IgD-negative memory B cell (primary cell): ENCODE measurements around the gene SMIM32. TPM values are rescaled to one million over a fixed set of nuclear protein-coding genes. Genes with fewer than 3 reads are reported as not detected.

ENCODE experiments used
- H3K27ac Mint-ChIP-seq, 3 donors: one replicate each; pipeline ENCODE4 v1.8.0; 2020 to 2022; ENCODE audit warnings: mild to moderate bottlenecking in 3 of 3, mixed read lengths in 3 of 3, moderate library complexity in 1 of 3
- H3K27me3 Mint-ChIP-seq: one replicate; pipeline ENCODE4 v1.8.0; 2021; ENCODE audit warnings: mixed read lengths
- H3K36me3 Mint-ChIP-seq: one replicate; pipeline ENCODE4 v1.8.0; 2020; ENCODE audit warnings: mild to moderate bottlenecking, mixed read lengths
- H3K4me1 Mint-ChIP-seq, 3 donors: one replicate each; pipeline ENCODE4 v1.8.0; 2020 to 2022; ENCODE audit warnings: mixed read lengths in 3 of 3, mild to moderate bottlenecking in 1 of 3
- H3K4me3 Mint-ChIP-seq, 4 donors: one replicate each; pipeline ENCODE4 v1.8.0; 2020 to 2022; ENCODE audit warnings: mild to moderate bottlenecking in 4 of 4, mixed read lengths in 4 of 4, moderate library complexity in 3 of 4
- H3K9me3 Mint-ChIP-seq, 3 donors: one replicate each; pipeline ENCODE4 v1.8.0; 2020 to 2021; ENCODE audit warnings: mixed read lengths in 3 of 3, mild to moderate bottlenecking in 1 of 3
- polyA plus RNA-seq: library from polyadenylated mRNA; unstranded; fragments of 300-500 nt; fragmentation: Illumina TruSeq; gene quantifications from one replicate; pipeline ENCODE4 v1.2.3, GENCODE V29; 2021

Gene SMIM32
- polyA plus RNA-seq, 1 donor from 2014 or later, result not detected

DNA sequence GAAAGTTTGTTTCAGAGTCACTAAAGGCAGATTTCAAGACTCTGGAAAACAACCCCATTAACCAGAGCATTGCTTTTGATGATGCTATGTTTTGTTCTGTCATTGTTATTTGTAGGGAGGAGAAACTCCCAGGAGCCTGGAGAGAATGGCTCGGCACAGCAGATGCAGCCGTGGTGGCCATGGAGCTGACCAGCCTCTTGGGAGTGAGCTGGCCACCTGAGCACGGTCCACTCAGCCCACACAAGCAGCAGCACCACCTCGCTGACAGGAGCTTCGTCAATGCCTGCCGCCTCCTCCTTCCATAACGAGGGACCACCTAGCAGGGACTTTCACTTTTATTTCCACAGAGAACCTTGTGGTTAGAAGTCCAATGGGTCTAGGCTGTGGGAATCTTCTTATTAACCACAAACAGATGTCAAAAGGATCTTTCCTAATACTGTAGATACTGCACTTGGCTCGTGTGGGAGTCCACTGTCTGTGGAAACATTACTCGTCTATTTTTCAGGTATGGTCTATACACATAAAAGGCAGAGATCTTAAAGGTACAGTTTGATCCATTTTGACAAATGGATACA lies 21.0 kb upstream of the SMIM32 start:
- Mint-ChIP-seq H3K36me3 (no peaks in the 10 kb centered on the region), H3K27ac (no peak overlapping the region), H3K4me3 (no peak overlapping the region), H3K4me1 (no peaks in the 10 kb centered on the region), H3K9me3 (no peaks in the 10 kb centered on the region), H3K27me3 (peaks cover 29% of the 10 kb centered on the region)

GRCh38 chr5:136212252-136212721 lies 19.3 kb upstream of the SMIM32 start:
- Mint-ChIP-seq H3K36me3 (no peaks in the 10 kb centered on the region), H3K9me3 (no peaks in the 10 kb centered on the region), H3K27ac (no peak overlapping the region), H3K4me3 (no peak overlapping the region), H3K27me3 (peaks cover 29% of the 10 kb centered on the region), H3K4me1 (no peaks in the 10 kb centered on the region)

- no peak overlapping the region for H3K27ac Mint-ChIP-seq
- H3K9me3 Mint-ChIP-seq, result no peaks in the 10 kb centered on the region
- H3K4me1 Mint-ChIP-seq, result no peaks in the 10 kb centered on the region
- peaks cover 25% of the 10 kb centered on the region for H3K27me3 Mint-ChIP-seq
- H3K36me3 Mint-ChIP-seq, result no peaks in the 10 kb centered on the region
- no peak overlapping the region for H3K4me3 Mint-ChIP-seq
Measured at GRCh38 chr5:136211282-136212040, 18.5 kb upstream of the SMIM32 start.

- Mint-ChIP-seq H3K4me1 (no peaks in the 10 kb centered on the region), H3K27ac (no peak overlapping the region), H3K9me3 (no peaks in the 10 kb centered on the region), H3K4me3 (no peak overlapping the region), H3K36me3 (no peaks in the 10 kb centered on the region), H3K27me3 (peaks cover 23% of the 10 kb centered on the region)
Measured at GRCh38 chr5:136210259-136210658, 17.3 kb upstream of the SMIM32 start.

- Mint-ChIP-seq H3K4me3 (no peak overlapping the region), H3K9me3 (no peaks in the 10 kb centered on the region), H3K36me3 (no peaks in the 10 kb centered on the region), H3K4me1 (peaks cover 0 to 1% (median 0%) of the 10 kb centered on the region in 3 donors), H3K27me3 (peaks cover 23% of the 10 kb centered on the region), H3K27ac (no peak overlapping the region)
Measured at GRCh38 chr5:136209346-136209910, 16.5 kb upstream of the SMIM32 start.

GRCh38 chr5:136208916-136209315 lies 16.0 kb upstream of the SMIM32 start:
- H3K36me3 Mint-ChIP-seq, result no peaks in the 10 kb centered on the region
- H3K9me3 Mint-ChIP-seq, result no peaks in the 10 kb centered on the region
- no peak overlapping the region for H3K27ac Mint-ChIP-seq
- H3K27me3 Mint-ChIP-seq, result peaks cover 23% of the 10 kb centered on the region
- H3K4me1 Mint-ChIP-seq, result peaks cover 0 to 1% (median 0%) of the 10 kb centered on the region in 3 donors
- H3K4me3 Mint-ChIP-seq, result no peak overlapping the region

DNA sequence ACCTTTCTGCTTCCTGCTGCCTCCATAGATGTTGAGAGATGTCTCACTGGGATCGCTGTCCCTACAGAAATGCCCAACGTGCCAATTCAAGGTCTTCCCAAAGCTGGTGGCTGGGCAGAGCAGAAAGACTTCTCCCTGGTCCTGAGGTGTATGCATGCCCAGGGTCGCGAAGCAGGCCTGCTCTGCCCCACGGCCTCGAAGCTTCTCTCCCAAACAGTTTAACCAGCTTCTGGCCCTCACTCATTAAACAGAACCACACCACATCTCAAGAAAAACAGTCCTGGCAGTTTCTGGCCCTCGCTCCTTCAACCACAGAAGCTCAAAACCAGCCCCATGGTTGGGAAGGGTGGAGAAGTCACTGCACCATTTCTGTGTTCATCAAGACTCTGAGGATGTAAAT lies 14.7 kb upstream of the SMIM32 start:
- Mint-ChIP-seq H3K4me3 (no peak overlapping the region), H3K9me3 (no peaks in the 10 kb centered on the region), H3K27me3 (peaks cover 17% of the 10 kb centered on the region), H3K27ac (no peak overlapping the region), H3K36me3 (no peaks in the 10 kb centered on the region), H3K4me1 (peaks cover 0 to 1% (median 0%) of the 10 kb centered on the region in 3 donors)

- Mint-ChIP-seq H3K27me3 (peaks cover 14% of the 10 kb centered on the region), H3K36me3 (no peaks in the 10 kb centered on the region), H3K4me3 (no peak overlapping the region), H3K4me1 (peaks cover 0 to 1% (median 0%) of the 10 kb centered on the region in 3 donors), H3K27ac (no peak overlapping the region), H3K9me3 (no peaks in the 10 kb centered on the region)
Measured at GRCh38 chr5:136206361-136206760, 13.4 kb upstream of the SMIM32 start.

DNA sequence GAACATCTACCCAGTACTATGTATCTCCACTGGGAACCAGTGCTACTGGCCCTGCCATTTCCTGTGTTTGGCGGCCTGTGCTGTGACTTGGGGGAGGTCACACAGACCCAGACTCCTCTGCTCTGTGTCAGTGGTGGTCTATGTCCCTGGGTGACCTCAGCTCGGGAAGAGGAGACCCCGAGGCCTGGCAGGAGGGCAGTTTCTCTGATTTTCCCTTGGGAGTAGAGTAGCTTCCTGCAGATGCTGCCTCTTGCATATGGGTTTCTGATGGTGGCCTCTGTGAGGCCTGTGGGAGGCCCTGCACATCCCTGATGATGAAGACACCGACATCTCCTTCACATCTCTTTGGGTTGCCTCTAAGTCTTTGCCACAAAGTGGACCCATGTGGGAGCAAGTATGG lies 13.0 kb upstream of the SMIM32 start:
- Mint-ChIP-seq H3K9me3 (no peaks in the 10 kb centered on the region), H3K4me3 (no peak overlapping the region), H3K36me3 (no peaks in the 10 kb centered on the region), H3K27me3 (peaks cover 11% of the 10 kb centered on the region), H3K27ac (no peak overlapping the region), H3K4me1 (peaks cover 0 to 1% (median 0%) of the 10 kb centered on the region in 3 donors)

DNA sequence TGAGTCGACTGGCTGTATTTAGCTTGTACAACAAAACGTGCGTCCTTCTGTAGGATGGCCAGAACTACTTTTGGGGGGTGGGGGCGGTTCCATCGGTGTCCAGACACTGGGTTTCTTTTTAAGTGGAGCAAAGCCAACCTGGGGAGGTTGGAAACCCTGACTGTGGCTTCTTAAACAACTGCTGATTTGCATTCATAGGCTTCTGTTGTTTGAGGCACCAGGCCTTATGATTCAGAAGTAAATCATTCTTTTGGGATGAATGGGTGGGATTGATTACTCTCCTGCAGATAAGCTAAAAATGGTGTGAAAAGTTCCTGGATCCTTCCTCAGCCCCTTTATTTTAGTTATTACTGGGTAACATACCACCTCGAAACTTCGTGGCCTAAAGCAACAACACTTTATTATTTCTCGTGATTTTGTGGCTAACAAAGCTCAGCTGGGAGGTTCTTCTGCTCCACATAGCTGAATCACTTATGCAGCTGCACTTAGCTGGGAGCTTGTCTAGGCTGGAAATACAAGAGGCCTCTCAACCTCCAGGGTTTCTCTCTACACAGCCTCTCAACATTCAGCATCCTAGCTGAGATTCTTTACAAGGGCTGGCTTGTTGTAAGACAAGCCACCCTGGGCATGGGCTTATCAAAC lies 12.2 kb upstream of the SMIM32 start:
- no peaks in the 10 kb centered on the region for H3K36me3 Mint-ChIP-seq
- H3K4me3 Mint-ChIP-seq, result no peak overlapping the region
- H3K27me3 Mint-ChIP-seq, result peaks cover 5% of the 10 kb centered on the region
- no peaks in the 10 kb centered on the region for H3K9me3 Mint-ChIP-seq
- H3K4me1 Mint-ChIP-seq, result peaks cover 0 to 1% (median 0%) of the 10 kb centered on the region in 3 donors
- H3K27ac Mint-ChIP-seq, result no peak overlapping the region

DNA sequence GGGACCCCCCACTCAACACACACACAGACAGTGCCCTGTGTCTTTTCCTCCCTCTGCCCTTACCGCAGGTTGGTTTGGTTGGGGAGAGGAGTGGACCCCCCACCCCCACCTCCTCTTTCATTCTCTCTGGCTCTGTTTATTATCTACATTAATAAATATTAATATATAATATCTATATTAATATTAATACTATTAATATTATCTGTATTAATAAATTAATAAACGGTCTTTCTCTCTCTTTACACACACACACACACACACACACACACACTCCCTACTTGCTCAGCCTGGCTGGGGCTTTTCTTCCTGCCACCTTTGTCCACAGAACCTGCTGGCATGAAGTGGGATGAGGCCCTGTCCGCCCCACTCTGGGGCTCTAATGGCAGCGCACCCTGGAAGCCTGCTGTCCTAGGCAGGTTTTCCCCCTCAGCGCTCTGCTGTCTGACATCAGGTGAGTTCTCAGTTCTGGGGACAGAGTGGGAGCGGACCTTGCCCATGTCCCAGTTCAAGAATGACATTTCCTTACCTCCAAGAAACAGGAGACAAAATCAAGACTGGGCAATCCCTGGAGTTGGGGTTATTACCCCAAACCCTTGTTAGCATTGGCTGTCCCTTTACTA lies 10.5 kb upstream of the SMIM32 start:
- no peaks in the 10 kb centered on the region for H3K36me3 Mint-ChIP-seq
- H3K27ac Mint-ChIP-seq, result no peak overlapping the region
- H3K4me3 Mint-ChIP-seq, result no peak overlapping the region
- H3K4me1 Mint-ChIP-seq, result peaks cover 0 to 1% (median 0%) of the 10 kb centered on the region in 3 donors
- no peaks in the 10 kb centered on the region for H3K9me3 Mint-ChIP-seq
- peaks cover 8% of the 10 kb centered on the region for H3K27me3 Mint-ChIP-seq

DNA sequence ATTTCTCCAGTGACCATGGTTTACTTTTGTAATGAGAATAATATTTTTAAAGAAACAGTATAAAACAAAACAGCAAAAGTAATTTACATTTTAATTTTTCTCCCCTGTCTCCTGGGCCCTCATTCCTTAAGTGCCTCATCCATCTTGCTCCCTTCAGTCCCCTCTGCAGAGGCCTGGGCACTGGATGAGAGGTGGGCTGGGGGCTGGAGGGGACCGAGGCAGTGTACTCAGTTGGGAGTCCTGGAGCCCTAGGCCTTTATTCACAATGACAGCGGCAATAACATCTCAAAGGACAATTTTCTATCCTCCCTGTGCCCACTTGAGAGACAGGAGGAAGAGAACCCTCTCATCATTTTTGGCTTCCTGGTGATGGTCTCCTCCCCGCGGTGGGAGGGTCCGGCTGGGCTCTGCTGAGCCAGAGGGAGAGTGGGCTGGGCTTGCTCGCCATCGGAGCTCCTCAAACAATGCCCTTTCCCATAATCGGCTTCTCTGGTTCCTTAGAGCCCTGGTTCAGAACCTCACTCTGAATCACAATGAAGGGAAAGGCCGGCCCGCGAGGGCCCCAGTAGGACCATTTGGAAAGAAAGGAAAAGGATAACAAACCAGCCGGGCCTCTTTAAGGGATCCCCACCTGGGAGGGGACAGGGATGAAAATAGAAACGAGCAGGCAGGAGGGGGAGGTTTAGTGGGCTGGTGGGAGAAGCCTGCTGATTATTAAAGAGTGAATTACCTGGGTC lies 9.7 kb upstream of the SMIM32 start:
- Mint-ChIP-seq H3K4me3 (no peak overlapping the region), H3K36me3 (no peaks in the 10 kb centered on the region), H3K27me3 (peaks cover 11% of the 10 kb centered on the region), H3K9me3 (no peaks in the 10 kb centered on the region), H3K27ac (no peak overlapping the region), H3K4me1 (peaks cover 0 to 1% (median 0%) of the 10 kb centered on the region in 3 donors)

GRCh38 chr5:136201870-136202269 lies 8.9 kb upstream of the SMIM32 start:
- peaks cover 0 to 1% (median 0%) of the 10 kb centered on the region in 3 donors for H3K4me1 Mint-ChIP-seq
- no peaks in the 10 kb centered on the region for H3K9me3 Mint-ChIP-seq
- no peak overlapping the region for H3K4me3 Mint-ChIP-seq
- H3K27ac Mint-ChIP-seq, result no peak overlapping the region
- peaks cover 13% of the 10 kb centered on the region for H3K27me3 Mint-ChIP-seq
- H3K36me3 Mint-ChIP-seq, result no peaks in the 10 kb centered on the region

DNA sequence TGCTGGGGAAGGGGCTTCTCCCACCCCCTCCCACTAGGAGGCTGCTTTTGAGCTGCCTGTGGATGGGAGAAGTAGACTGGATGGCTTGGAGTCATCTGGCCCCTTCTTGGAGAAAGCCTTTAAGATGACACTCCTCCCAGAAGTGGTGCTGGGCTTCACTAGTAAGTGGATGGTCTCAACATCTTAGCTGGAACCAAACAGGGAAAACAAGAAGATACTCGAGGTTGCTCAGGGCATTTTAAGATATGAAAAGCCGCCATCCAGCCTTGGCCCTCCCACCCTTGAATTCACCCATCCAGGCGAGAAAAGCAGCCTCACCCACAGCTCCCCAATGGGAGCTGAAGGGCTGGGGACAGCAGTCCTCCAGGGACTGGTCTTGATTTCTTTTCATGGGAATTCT lies 7.8 kb upstream of the SMIM32 start:
- no peaks in the 10 kb centered on the region for H3K9me3 Mint-ChIP-seq
- H3K4me3 Mint-ChIP-seq, result no peak overlapping the region
- peaks cover 0 to 1% (median 0%) of the 10 kb centered on the region in 3 donors for H3K4me1 Mint-ChIP-seq
- H3K27me3 Mint-ChIP-seq, result peaks cover 15% of the 10 kb centered on the region
- H3K27ac Mint-ChIP-seq, result no peak overlapping the region
- no peaks in the 10 kb centered on the region for H3K36me3 Mint-ChIP-seq
